ENCODE data around the gene ASB4. TPM values are rescaled to one million over a fixed set of nuclear protein-coding genes. Genes with fewer than 3 reads are reported as not detected.

The ASB4 gene
- total and polyA plus RNA-seq, 2 experiments from 2014 or later = not detected

DNA sequence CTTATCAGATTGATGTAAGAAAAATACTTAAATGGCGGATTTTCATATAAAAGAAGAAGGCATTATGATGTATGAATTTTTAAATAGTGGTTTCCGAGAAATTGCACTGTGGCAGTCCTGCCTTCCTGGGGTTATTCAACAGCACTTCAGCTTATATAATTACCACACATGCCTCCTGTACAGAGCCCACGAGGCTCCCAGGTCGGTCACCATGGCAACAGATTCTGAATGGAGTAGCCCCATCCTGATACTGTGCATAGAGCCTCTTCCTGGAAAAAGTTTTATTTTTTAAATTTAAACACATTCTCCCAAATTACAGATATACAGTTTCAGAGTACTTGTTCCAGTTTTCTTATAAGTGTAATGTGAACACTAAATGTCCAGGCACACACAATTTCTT is 15.9 kb upstream of the ASB4 start:
- Mint-ChIP-seq H3K27me3 (ENCODE audit: insufficient read depth, low read depth, poor library complexity) (no peaks in the 10 kb centered on the region), H3K9me3 (no peaks in the 10 kb centered on the region), H3K36me3 (ENCODE audit: low read depth) (no peaks in the 10 kb centered on the region), H3K4me3 (no peak overlapping the region), H3K27ac (no peak overlapping the region), H3K4me1 (peaks cover 32% of the 10 kb centered on the region)
- Histone ChIP-seq H2AFZ (no peak overlapping the region), H3K27me3 (ENCODE audit: insufficient read depth) (no peaks in the 10 kb centered on the region), H3F3A (replicated peaks; ENCODE audit: low read depth) (no peaks in the 10 kb centered on the region), H3K4me2 (no peak overlapping the region), H3K79me2 (replicated peaks; ENCODE audit: insufficient read depth) (no peaks in the 10 kb centered on the region), H4K20me1 (replicated peaks; ENCODE audit: insufficient read depth) (no peaks in the 10 kb centered on the region), H3K4me3 (no peak overlapping the region), H3K9me2 (ENCODE audit: insufficient read depth) (peaks cover 3% of the 10 kb centered on the region; the same call in 1 of the 2 replicates), H3K27ac (ENCODE audit: low read depth) (no peak overlapping the region), H3K36me3 (ENCODE audit: insufficient read depth) (no peaks in the 10 kb centered on the region), H3K4me1 (ENCODE audit: insufficient read depth) (peaks cover 30% of the 10 kb centered on the region)
- TF ChIP-seq ZNF114 (CRISPR knock-in tag; IDR thresholded peaks at IDR 0.05) (no peak), NANOG (IDR thresholded peaks at IDR 0.05; ENCODE audit: borderline replicate concordance) (no peak), JUNB (IDR thresholded peaks at IDR 0.05; ENCODE audit: unreplicated experiment) (no peak), STAT1 (IDR thresholded peaks at IDR 0.05; ENCODE audit: unreplicated experiment) (no peak), CREB1 (CRISPR knock-in tag; IDR thresholded peaks at IDR 0.05; ENCODE audit: low read depth) (no peak)
- TF ChIP-seq, protein P1, sequence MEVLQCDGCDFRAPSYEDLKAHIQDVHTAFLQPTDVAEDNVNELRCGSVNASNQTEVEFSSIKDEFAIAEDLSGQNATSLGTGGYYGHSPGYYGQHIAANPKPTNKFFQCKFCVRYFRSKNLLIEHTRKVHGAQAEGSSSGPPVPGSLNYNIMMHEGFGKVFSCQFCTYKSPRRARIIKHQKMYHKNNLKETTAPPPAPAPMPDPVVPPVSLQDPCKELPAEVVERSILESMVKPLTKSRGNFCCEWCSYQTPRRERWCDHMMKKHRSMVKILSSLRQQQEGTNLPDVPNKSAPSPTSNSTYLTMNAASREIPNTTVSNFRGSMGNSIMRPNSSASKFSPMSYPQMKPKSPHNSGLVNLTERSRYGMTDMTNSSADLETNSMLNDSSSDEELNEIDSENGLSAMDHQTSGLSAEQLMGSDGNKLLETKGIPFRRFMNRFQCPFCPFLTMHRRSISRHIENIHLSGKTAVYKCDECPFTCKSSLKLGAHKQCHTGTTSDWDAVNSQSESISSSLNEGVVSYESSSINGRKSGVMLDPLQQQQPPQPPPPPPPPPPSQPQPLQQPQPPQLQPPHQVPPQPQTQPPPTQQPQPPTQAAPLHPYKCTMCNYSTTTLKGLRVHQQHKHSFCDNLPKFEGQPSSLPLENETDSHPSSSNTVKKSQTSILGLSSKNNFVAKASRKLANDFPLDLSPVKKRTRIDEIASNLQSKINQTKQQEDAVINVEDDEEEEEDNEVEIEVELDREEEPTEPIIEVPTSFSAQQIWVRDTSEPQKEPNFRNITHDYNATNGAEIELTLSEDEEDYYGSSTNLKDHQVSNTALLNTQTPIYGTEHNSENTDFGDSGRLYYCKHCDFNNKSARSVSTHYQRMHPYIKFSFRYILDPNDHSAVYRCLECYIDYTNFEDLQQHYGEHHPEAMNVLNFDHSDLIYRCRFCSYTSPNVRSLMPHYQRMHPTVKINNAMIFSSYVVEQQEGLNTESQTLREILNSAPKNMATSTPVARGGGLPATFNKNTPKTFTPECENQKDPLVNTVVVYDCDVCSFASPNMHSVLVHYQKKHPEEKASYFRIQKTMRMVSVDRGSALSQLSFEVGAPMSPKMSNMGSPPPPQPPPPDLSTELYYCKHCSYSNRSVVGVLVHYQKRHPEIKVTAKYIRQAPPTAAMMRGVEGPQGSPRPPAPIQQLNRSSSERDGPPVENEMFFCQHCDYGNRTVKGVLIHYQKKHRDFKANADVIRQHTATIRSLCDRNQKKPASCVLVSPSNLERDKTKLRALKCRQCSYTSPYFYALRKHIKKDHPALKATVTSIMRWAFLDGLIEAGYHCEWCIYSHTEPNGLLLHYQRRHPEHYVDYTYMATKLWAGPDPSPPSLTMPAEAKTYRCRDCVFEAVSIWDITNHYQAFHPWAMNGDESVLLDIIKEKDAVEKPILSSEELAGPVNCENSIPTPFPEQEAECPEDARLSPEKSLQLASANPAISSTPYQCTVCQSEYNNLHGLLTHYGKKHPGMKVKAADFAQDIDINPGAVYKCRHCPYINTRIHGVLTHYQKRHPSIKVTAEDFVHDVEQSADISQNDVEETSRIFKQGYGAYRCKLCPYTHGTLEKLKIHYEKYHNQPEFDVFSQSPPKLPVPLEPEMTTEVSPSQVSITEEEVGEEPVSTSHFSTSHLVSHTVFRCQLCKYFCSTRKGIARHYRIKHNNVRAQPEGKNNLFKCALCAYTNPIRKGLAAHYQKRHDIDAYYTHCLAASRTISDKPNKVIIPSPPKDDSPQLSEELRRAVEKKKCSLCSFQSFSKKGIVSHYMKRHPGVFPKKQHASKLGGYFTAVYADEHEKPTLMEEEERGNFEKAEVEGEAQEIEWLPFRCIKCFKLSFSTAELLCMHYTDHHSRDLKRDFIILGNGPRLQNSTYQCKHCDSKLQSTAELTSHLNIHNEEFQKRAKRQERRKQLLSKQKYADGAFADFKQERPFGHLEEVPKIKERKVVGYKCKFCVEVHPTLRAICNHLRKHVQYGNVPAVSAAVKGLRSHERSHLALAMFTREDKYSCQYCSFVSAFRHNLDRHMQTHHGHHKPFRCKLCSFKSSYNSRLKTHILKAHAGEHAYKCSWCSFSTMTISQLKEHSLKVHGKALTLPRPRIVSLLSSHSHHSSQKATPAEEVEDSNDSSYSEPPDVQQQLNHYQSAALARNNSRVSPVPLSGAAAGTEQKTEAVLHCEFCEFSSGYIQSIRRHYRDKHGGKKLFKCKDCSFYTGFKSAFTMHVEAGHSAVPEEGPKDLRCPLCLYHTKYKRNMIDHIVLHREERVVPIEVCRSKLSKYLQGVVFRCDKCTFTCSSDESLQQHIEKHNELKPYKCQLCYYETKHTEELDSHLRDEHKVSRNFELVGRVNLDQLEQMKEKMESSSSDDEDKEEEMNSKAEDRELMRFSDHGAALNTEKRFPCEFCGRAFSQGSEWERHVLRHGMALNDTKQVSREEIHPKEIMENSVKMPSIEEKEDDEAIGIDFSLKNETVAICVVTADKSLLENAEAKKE (CRISPR knock-in tag; IDR thresholded peaks at IDR 0.05) = no peak
- DNase-seq (ENCODE audit: low spot score) = peak; percentile 47
- no peak; the same call in 2 of the 3 replicates for ATAC-seq

DNA sequence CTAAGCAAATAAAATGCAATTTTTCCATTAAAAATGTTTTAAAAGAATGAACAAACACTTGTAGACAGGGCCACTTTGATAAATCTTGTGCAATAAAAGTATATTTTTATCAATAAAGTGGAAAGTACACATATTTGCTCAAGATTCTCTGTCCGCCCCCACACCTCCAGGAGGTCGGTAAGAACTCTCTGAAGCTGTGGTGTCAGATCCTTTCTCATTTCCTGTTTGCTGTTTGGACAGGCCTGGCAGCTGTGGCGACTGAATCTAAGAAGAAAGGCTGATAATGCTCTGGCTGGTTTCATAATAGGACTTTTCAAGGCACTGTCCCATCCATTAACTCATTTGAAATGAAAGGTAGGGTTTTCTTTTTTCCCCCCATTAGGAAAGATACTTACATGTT is 15.3 kb upstream of the ASB4 start:
- H3K4me1 ChIP-seq (ENCODE audit: insufficient read depth) = peaks cover 30% of the 10 kb centered on the region
- Mint-ChIP-seq H3K4me3 (no peak overlapping the region), H3K9me3 (no peaks in the 10 kb centered on the region), H3K4me1 (peaks cover 32% of the 10 kb centered on the region), H3K27ac (0 out of 2 replicates have a peak overlapping the region, but pooled peaks have one; percentile 46), H3K27me3 (ENCODE audit: insufficient read depth, low read depth, poor library complexity) (no peaks in the 10 kb centered on the region), H3K36me3 (ENCODE audit: low read depth) (no peaks in the 10 kb centered on the region)
- ATAC-seq = peak; percentile 54; the same call in 2 of the 3 replicates
- H3K4me3 ChIP-seq = no peak overlapping the region
- no peaks in the 10 kb centered on the region for H4K20me1 ChIP-seq (replicated peaks; ENCODE audit: insufficient read depth)
- no peaks in the 10 kb centered on the region for H3K36me3 ChIP-seq (ENCODE audit: insufficient read depth)
- peaks cover 3% of the 10 kb centered on the region; the same call in 1 of the 2 replicates for H3K9me2 ChIP-seq (ENCODE audit: insufficient read depth)
- peak overlapping the region; percentile 64; the same call in 1 of the 2 replicates for H3K4me2 ChIP-seq
- H3K27me3 ChIP-seq (ENCODE audit: insufficient read depth) = no peaks in the 10 kb centered on the region
- no peaks in the 10 kb centered on the region for H3K79me2 ChIP-seq (replicated peaks; ENCODE audit: insufficient read depth)
- no peaks in the 10 kb centered on the region for H3F3A ChIP-seq (replicated peaks; ENCODE audit: low read depth)
- H2AFZ ChIP-seq = no peak overlapping the region
- H3K27ac ChIP-seq (ENCODE audit: low read depth) = no peak overlapping the region
- DNase-seq (ENCODE audit: low spot score) = peak; percentile 15
- TF ChIP-seq, protein P1 (CRISPR knock-in tag; IDR thresholded peaks at IDR 0.05) = no peak

All from GM23338 (cell line).